ENCODE results near the gene CHST15.

CHST15 gene

DNA sequence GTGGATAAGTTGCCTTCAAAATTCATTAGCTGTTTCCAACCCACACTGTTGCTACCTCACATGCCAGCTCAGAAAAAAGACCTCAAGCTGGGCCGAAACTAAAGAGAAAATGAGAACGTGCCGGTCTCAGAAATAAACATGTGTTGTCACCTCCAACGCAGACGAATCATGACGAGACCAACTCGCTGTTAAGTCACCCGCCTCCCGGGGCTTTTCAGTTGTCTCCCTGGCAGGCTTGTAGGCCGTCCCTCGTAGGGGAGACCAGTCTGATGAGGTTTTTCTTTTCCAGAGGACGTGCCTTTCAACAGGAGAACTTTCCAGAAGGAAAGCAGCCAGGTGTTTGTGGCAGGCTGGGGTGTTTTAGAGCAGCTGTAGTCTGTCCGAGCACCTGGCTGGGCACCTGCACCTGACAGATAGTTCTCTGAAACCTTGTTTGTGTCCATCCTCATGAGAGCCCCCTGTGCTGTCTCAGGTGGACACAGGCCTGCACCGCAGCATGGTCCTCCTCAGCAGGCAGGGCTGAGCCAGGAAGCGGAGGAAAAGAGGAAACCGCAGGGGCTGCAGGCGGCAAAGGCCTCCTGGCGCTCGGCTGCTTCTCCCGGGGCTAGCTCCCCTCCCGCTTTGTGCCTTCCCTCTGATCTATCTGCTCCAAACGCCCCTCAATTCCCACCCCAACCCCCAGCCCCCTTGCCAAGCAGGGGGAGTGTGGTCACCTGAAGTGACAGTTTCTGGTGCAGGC is 78.8 kb downstream of the CHST15 start:
- TF ChIP-seq, protein P1, sequence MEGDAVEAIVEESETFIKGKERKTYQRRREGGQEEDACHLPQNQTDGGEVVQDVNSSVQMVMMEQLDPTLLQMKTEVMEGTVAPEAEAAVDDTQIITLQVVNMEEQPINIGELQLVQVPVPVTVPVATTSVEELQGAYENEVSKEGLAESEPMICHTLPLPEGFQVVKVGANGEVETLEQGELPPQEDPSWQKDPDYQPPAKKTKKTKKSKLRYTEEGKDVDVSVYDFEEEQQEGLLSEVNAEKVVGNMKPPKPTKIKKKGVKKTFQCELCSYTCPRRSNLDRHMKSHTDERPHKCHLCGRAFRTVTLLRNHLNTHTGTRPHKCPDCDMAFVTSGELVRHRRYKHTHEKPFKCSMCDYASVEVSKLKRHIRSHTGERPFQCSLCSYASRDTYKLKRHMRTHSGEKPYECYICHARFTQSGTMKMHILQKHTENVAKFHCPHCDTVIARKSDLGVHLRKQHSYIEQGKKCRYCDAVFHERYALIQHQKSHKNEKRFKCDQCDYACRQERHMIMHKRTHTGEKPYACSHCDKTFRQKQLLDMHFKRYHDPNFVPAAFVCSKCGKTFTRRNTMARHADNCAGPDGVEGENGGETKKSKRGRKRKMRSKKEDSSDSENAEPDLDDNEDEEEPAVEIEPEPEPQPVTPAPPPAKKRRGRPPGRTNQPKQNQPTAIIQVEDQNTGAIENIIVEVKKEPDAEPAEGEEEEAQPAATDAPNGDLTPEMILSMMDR (conservative IDR thresholded peaks at IDR 0.05): no peak
- no peak for TF ChIP-seq ZFX (IDR thresholded peaks at IDR 0.05)
- H3K27ac ChIP-seq: no peak overlapping the region

DNA sequence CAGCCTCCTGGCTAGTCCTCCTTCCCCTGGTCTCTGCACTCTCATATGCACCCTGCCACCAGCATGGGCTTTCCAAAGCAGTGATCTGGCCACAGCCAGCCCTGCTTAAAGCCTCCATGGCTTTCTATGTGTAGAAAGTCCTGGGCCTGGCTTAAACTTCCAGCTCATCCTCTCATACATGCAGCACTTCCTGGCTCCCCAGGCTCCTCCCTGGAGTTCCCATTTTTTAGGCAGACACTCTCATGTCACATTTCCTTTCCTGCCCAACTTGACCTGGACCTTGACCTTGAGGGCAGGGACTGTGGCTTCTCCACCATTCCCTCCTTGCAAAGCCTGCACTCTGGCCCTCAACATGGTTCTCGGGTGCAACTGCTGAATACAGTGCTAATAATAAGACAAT is 79.5 kb downstream of the CHST15 start:
- TF ChIP-seq, protein P1 (conservative IDR thresholded peaks at IDR 0.05): no peak
- no peak overlapping the region for H3K27ac ChIP-seq

DNA sequence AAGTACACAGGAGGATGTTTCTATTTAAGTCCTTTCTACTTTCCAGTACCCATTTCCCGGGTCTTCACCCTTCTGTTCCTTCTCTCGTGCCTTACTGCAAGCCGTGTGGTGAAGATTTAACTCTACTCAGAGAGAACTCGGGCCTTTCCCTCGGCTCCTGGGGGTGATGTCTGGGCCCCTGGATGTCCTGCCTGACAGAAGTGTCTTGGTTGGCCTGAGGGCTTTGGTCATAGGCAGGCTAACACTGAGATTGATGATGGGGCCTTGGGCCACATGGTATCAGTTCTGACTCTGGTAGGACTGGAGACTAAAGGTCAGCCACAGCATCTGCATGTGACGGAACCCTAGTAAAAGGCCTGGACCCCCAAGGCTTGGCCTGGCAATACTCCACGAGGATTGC is 80.4 kb downstream of the CHST15 start:
- TF ChIP-seq, protein P1 (conservative IDR thresholded peaks at IDR 0.05): no peak
- TF ChIP-seq ZFX (IDR thresholded peaks at IDR 0.05): no peak

DNA sequence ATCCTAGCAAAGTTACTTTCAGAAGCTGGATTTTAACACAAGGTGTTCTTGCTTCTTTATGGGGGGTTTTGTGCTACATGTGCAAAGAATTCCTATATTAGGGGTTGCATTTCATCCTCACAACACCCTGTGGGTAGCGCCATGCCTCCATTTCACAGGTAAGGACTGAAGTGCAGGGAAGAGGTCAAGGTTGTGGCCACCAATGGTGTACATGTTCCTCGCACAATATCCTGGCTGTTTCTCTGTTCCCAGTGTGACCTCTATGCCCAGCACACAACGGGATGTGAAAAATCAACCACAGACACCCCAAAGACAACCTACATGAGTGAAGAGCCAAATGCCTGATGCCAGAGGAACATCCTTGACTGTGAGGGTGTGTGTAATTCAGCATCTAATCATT is 80.8 kb downstream of the CHST15 start:
- H3K27ac ChIP-seq: no peak overlapping the region
- TF ChIP-seq ZFX (IDR thresholded peaks at IDR 0.05): no peak
- TF ChIP-seq, protein P1 (conservative IDR thresholded peaks at IDR 0.05): no peak

More for the DNA sequence above, 80.4 kb downstream of the CHST15 start:
- H3K27ac ChIP-seq: no peak overlapping the region

DNA sequence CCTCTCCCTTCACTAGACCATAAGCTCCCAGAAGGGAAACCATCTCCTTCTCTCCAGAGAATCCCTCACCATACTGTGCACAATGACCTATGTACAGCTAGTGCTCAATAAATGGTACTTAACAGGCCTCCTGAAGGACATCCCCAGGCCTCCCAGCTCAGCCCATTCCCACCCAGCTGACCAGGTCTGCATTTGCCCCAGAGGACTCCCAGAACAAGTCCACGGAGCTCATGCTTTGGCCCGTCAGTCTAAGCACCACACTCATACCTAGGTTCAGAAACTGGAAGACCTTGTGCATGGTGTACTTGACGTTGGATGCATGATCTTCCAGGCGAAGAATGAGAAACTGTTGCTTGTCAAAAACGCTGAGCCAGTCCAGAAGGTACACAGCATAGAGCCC is 81.3 kb downstream of the CHST15 start:
- no peak overlapping the region for H3K27ac ChIP-seq
- TF ChIP-seq ZFX (IDR thresholded peaks at IDR 0.05): no peak
- TF ChIP-seq, protein P1 (conservative IDR thresholded peaks at IDR 0.05): no peak

DNA sequence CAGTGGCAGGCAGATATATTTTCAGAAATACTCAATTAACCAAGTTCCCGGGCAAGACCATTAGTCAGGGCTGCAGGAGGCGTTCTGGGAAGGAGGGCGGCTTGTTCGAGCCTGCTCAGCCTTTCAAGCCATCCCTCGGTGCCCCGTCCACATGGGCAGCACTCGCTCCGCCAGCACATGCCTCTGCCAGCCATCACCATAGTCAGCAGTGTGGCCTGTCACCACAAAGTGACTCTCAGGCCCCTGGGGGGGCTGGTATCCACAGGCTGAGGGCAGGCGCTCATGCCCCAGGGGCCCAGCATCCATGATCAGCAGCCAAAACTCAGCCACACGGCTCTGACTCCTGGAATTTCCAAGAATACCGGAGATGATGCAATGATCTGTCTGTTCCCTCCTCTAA is 81.9 kb downstream of the CHST15 start:
- TF ChIP-seq, protein P1 (conservative IDR thresholded peaks at IDR 0.05): no peak
- no peak for TF ChIP-seq ZFX (IDR thresholded peaks at IDR 0.05)
- H3K27ac ChIP-seq: no peak overlapping the region

DNA sequence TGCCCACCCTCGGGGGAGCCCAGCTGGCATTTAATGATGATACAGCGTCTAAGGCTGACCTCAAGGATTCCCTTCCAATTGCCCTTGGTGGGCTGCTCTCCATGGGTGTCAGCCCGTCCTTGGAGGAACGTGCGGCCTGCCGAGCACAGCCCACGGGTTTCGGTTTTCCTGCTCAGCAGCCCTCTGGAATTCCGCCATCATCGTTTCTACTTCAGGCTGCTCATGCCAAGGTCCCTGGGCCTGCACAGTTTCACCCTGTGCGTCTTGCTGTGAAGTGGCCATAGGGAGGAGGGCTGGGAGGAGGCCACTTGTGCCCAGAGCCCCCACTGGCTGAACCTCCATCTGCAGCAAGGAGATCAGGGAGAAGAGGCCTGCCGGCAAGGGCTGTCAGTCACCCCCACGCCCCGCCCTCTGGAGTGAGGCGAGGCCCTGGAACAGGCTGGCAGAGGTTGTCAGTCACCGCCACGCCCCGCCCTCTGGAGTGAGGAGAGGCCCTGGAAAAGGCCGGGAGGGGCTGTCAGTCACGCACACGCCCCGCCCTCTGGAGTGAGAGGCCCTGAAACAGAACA is 82.8 kb downstream of the CHST15 start:
- H3K27ac ChIP-seq: no peak overlapping the region
- no peak for TF ChIP-seq ZFX (IDR thresholded peaks at IDR 0.05)
- TF ChIP-seq, protein P1 (conservative IDR thresholded peaks at IDR 0.05): no peak
